ENCODE data around the gene KLRF1.

Gene KLRF1

GRCh38 chr12:9869307-9870161 is 42.3 kb downstream of the KLRF1 start, which contains the start of gene CLEC2B:
TSS of gene CLEC2B (minus strand) at chr12:9869354.
- Histone ChIP-seq H4K20me1 (ENCODE audit: insufficient read depth, low read length) (no peaks in the 10 kb centered on the region), H3K79me2 (ENCODE audit: insufficient read depth, low read length) (no peaks in the 10 kb centered on the region), H3K9me2 (ENCODE audit: low read depth, low read length) (no peaks in the 10 kb centered on the region), H3K9me3 (ENCODE audit: low read length) (no peaks in the 10 kb centered on the region), H3K27me3 (ENCODE audit: insufficient read depth, low read length) (no peaks in the 10 kb centered on the region), H3K27ac (ENCODE audit: low read depth, low read length, poor library complexity, severe bottlenecking) (no peak within 1 kb of the TSS), H3F3A (ENCODE audit: insufficient read depth, low read length) (no peaks in the 10 kb centered on the region), H3K4me3 (ENCODE audit: low read depth, low read length, poor library complexity, severe bottlenecking) (peak within 1 kb of the TSS; percentile 51), H3K4me2 (ENCODE audit: low read length) (peak within 1 kb of the TSS; percentile 71), H3K4me1 (ENCODE audit: insufficient read depth, low read length, severe bottlenecking) (peaks cover 32% of the 10 kb centered on the region), H2AFZ (ENCODE audit: low read length) (peak within 1 kb of the TSS; percentile 97), H3K36me3 (ENCODE audit: insufficient read depth, low read length) (no peaks in the 10 kb centered on the region), H3K9ac (ENCODE audit: low read length) (peak within 1 kb of the TSS; percentile 41)
- TF ChIP-seq EZH2 (IDR thresholded peaks at IDR 0.05; ENCODE audit: borderline replicate concordance, low read length) (no peak), CTCF (IDR thresholded peaks at IDR 0.05; ENCODE audit: low read length) (no peak)

- Histone ChIP-seq H3K9ac (ENCODE audit: low read length) (no peak overlapping the region; the same call in 1 of the 2 replicates), H3K4me2 (ENCODE audit: low read length) (peak overlapping the region; percentile 71; the same call in 1 of the 2 replicates), H3K27me3 (ENCODE audit: insufficient read depth, low read length) (no peaks in the 10 kb centered on the region), H3K9me3 (ENCODE audit: low read length) (no peaks in the 10 kb centered on the region), H3K27ac (ENCODE audit: low read depth, low read length, poor library complexity, severe bottlenecking) (no peak overlapping the region), H3K4me1 (ENCODE audit: insufficient read depth, low read length, severe bottlenecking) (peaks cover 32% of the 10 kb centered on the region), H2AFZ (ENCODE audit: low read length) (peak overlapping the region; percentile 97), H3K36me3 (ENCODE audit: insufficient read depth, low read length) (no peaks in the 10 kb centered on the region), H3K79me2 (ENCODE audit: insufficient read depth, low read length) (no peaks in the 10 kb centered on the region), H3K4me3 (ENCODE audit: low read depth, low read length, poor library complexity, severe bottlenecking) (peak overlapping the region; percentile 51), H3K9me2 (ENCODE audit: low read depth, low read length) (no peaks in the 10 kb centered on the region), H3F3A (ENCODE audit: insufficient read depth, low read length) (no peaks in the 10 kb centered on the region), H4K20me1 (ENCODE audit: insufficient read depth, low read length) (no peaks in the 10 kb centered on the region)
- no peak for TF ChIP-seq EZH2 (IDR thresholded peaks at IDR 0.05; ENCODE audit: borderline replicate concordance, low read length)
- TF ChIP-seq CTCF (IDR thresholded peaks at IDR 0.05; ENCODE audit: low read length): no peak
These were observed 43.1 kb downstream of the KLRF1 start for GRCh38 chr12:9870286-9870866.

GRCh38 chr12:9872162-9872561 is 44.9 kb downstream of the KLRF1 start:
- Histone ChIP-seq H3F3A (ENCODE audit: insufficient read depth, low read length) (no peaks in the 10 kb centered on the region), H2AFZ (ENCODE audit: low read length) (no peak overlapping the region), H3K9me3 (ENCODE audit: low read length) (no peaks in the 10 kb centered on the region), H3K27ac (ENCODE audit: low read depth, low read length, poor library complexity, severe bottlenecking) (no peak overlapping the region), H4K20me1 (ENCODE audit: insufficient read depth, low read length) (no peaks in the 10 kb centered on the region), H3K27me3 (ENCODE audit: insufficient read depth, low read length) (no peaks in the 10 kb centered on the region), H3K9ac (ENCODE audit: low read length) (no peak overlapping the region), H3K4me2 (ENCODE audit: low read length) (no peak overlapping the region), H3K79me2 (ENCODE audit: insufficient read depth, low read length) (no peaks in the 10 kb centered on the region), H3K4me3 (ENCODE audit: low read depth, low read length, poor library complexity, severe bottlenecking) (no peak overlapping the region), H3K36me3 (ENCODE audit: insufficient read depth, low read length) (no peaks in the 10 kb centered on the region), H3K9me2 (ENCODE audit: low read depth, low read length) (no peaks in the 10 kb centered on the region), H3K4me1 (ENCODE audit: insufficient read depth, low read length, severe bottlenecking) (peaks cover 25% of the 10 kb centered on the region)
- no peak for TF ChIP-seq EZH2 (IDR thresholded peaks at IDR 0.05; ENCODE audit: borderline replicate concordance, low read length)
- TF ChIP-seq CTCF (IDR thresholded peaks at IDR 0.05; ENCODE audit: low read length): no peak

Measured in OCI-LY1 (cell line).